ENCODE measurements around the gene GPR62. TPM values are rescaled to one million over a fixed set of nuclear protein-coding genes. Genes with fewer than 3 reads are reported as not detected.

The GPR62 gene
- total and polyA plus RNA-seq, 9 of the 15 experiments (the other 6 are each of a cell fraction or from before 2014, with no cell fraction given): not detected

- TF ChIP-seq BRCA1 (IDR thresholded peaks at IDR 0.05) (no peak), BRCA1 (CRISPR knock-in tag; IDR thresholded peaks at IDR 0.05) (no peak), ZEB2 (IDR thresholded peaks at IDR 0.05) (peak; percentile 62; the same call in 1 of the 2 replicates), SMARCB1 (IDR thresholded peaks at IDR 0.05; ENCODE audit: insufficient read length, low read depth) (no peak), CAMTA2 (CRISPR knock-in tag; conservative IDR thresholded peaks at IDR 0.05) (no peak), E2F3 (CRISPR knock-in tag; IDR thresholded peaks at IDR 0.05) (no peak), HOXB6 (CRISPR knock-in tag; IDR thresholded peaks at IDR 0.05; ENCODE audit: borderline replicate concordance) (no peak), DNMT1 (IDR thresholded peaks at IDR 0.05) (no peak), CLOCK (CRISPR knock-in tag; IDR thresholded peaks at IDR 0.05; ENCODE audit: borderline replicate concordance) (no peak), NFRKB (IDR thresholded peaks at IDR 0.05; ENCODE audit: low read depth) (no peak), NRF1 (conservative IDR thresholded peaks at IDR 0.05 in 1 of 2, IDR thresholded peaks at IDR 0.05 in 1 of 2) (peak in 1 of 2 experiments; percentile 28; a peak in 1 of 4 replicates), HINFP (tag; conservative IDR thresholded peaks at IDR 0.05; ENCODE audit: low read depth) (no peak), MYC (IDR thresholded peaks at IDR 0.05; ENCODE audit: low read depth, low read length) (0 out of 2 replicates have a peak, but pooled peaks have one; percentile 32), MYC (CRISPR knock-in tag; IDR thresholded peaks at IDR 0.05; ENCODE audit: borderline replicate concordance, low read depth) (no peak), ZBTB2 (IDR thresholded peaks at IDR 0.05) (0 out of 2 replicates have a peak, but pooled peaks have one; percentile 21), NR2C2 (CRISPR knock-in tag; IDR thresholded peaks at IDR 0.05) (no peak), NR2C2 (tag; IDR thresholded peaks at IDR 0.05) (no peak), CHCHD3 (CRISPR knock-in tag; IDR thresholded peaks at IDR 0.05) (no peak), ZNF121 (CRISPR knock-in tag; conservative IDR thresholded peaks at IDR 0.05) (no peak), CC2D1A (IDR thresholded peaks at IDR 0.05) (no peak), RAD21 (CRISPR knock-in tag; conservative IDR thresholded peaks at IDR 0.05 in 1 of 2, IDR thresholded peaks at IDR 0.05 in 1 of 2) (peak; percentile 77 to 91), KLF16 (IDR thresholded peaks at IDR 0.05) (peak; percentile 12; the same call in 1 of the 2 replicates), TEAD1 (CRISPR knock-in tag; IDR thresholded peaks at IDR 0.05) (no peak)
Measured at GRCh38 chr3:52001443-52001974, 46.3 kb downstream of the GPR62 start (continued).

All from K562 (cell line).